DMS53 treated with DMSO at 0.1 percent for 48 hours (cell line): ENCODE measurements around the gene TBC1D2.
A peak's percentile ranks its signal among the peaks of the same experiment; 100 is the strongest.
"Not testable (repeated sequence)": the region's sequence is repeated elsewhere in the genome, so short reads cannot be mapped to it uniquely, and the experiment has no call there.

Experiments used
- DNase-seq: peaks from one replicate; lab custom pipeline; 2025; ENCODE audit not compliant: unreplicated experiment; lab: John Stamatoyannopoulos, UW

Gene TBC1D2, protein sequence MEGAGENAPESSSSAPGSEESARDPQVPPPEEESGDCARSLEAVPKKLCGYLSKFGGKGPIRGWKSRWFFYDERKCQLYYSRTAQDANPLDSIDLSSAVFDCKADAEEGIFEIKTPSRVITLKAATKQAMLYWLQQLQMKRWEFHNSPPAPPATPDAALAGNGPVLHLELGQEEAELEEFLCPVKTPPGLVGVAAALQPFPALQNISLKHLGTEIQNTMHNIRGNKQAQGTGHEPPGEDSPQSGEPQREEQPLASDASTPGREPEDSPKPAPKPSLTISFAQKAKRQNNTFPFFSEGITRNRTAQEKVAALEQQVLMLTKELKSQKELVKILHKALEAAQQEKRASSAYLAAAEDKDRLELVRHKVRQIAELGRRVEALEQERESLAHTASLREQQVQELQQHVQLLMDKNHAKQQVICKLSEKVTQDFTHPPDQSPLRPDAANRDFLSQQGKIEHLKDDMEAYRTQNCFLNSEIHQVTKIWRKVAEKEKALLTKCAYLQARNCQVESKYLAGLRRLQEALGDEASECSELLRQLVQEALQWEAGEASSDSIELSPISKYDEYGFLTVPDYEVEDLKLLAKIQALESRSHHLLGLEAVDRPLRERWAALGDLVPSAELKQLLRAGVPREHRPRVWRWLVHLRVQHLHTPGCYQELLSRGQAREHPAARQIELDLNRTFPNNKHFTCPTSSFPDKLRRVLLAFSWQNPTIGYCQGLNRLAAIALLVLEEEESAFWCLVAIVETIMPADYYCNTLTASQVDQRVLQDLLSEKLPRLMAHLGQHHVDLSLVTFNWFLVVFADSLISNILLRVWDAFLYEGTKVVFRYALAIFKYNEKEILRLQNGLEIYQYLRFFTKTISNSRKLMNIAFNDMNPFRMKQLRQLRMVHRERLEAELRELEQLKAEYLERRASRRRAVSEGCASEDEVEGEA

DNA sequence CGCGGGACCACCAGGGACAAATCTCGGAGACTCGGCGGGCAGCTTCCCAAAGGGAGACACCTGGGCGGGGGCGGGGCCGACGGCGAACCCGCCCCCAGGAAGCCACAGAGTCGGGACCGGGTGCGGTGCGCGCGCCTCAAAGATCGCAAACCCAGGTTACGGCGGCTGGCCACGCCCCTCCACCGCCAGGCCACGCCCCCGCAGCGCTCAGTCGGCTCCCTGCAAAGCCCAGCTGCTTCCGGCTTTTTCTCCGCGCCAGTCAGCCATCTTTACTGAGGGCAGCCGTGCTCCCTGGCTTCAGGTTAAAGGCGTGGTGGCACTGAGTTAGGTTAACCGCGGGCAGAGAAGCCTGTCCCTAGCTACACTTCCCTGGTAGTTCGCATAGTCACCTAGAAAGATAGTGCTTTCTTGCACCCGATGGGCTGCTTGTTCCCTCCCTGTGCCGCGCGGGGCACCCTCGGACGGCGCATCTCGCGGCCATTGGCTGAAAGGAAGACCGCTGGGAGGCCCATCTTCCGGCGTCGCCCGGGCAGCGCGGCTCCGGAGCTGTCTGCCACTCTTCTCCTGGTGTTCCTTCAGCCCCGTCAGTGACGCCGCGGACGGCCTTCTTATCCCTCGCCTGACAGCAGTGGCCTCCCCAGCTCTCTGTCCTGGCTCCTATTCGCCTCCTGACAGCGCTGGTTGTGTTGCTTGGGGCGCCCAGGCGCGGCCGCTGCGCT is at the start of gene TBC1D2:
TSS of gene TBC1D2 (minus strand) at position 72 of the 719 bp plus-strand sequence. CDS start 108 bp downstream, outside the sequence.
- DNase-seq: peak; percentile 88

DNA sequence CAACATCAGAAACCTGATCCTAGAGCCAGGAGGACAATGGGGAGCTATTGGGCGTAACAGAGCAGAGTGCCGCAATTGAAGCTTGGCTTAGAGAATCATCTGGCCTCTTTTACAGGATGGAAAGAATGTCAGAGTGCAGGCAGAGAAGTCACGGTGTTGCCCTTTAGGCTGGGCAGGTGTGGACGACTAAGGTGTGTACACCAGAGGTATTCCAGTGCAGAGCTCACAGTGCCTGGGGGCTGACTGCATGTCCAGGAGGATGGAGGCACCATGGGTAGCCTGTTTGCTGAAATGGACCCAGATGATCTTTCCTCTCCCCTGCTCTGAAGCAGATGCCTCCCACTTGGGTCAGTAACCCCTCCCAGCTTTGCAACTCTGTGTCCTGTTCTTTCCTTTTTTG is 48.9 kb upstream of the TBC1D2 start:
- DNase-seq: no peak

DNA sequence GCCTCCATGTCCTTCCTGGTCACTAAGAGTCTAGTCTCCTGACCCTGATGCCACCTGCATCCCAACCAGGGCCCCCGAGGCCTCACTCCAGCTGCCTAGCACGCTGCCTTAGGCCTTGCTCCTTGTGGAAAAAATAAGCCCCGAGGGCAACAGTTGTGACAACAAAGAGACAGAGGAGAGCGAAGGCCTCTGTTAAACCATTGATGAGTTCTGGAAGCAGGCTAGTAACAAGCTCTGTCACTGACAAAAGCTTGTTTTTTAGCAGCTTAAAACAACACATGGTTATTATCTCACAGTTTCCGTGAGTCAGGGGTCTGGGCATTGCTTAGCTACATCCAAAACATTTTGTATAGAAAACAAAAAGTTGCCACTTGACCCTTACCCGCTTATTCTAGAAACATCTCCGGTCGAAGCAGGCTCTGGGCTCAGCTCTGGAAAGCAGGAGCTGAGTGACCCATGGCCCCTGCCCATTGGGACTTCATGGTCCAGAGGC is 48.2 kb upstream of the TBC1D2 start:
- no peak for DNase-seq

DNA sequence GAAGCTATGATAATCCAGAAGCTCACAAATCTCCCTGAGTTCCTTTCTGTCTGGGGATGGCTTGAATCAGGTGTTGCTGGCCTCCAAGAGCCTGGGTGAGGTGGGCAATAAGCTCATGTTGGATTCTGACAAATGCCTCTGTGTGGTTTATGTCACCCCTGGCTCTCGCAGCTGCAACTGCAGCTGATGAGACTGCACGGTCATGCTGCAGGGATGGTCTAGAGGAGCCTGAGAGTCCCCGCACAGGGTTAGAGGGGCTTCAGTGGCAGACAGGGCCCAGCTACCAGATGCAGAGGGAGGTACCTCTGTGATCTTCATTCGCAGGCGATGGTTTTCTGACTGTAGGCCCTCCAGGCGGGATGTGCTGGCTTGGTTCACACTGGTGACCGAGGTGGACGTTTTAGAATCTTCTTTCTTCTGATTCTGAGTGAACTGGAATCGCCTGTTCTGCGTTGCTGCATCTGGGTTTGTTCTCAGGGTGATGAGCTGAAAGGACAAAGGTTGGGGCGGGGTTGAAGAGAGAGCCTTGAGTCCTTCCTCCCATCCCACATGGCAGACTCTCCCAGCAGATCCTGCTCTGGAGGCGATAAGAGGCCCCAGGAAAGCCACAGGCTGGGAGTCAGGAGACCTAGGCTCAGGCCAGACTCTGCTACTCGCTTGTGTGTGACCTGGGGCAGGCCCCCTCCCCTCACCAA is 47.6 kb upstream of the TBC1D2 start:
- no peak for DNase-seq

DNA sequence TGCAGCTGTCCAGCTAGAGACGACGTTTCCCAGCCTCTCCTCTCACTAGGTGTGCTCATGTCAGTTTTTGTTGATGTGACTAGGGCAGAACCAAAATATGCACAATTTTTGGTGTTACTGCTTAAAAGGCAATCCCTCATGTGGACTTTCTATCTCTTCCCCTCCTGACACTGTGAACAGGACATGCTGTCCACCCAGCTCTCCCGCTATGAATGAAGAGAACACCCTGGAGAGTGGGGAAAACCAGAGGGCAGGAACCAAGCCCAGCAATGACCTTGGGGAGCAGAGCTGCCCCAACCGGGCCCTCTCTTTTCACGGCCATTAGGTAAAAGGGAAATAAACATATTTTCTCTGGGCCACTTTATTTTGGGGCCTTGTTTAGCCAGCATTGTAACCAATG is 46.7 kb upstream of the TBC1D2 start:
- DNase-seq: no peak

DNA sequence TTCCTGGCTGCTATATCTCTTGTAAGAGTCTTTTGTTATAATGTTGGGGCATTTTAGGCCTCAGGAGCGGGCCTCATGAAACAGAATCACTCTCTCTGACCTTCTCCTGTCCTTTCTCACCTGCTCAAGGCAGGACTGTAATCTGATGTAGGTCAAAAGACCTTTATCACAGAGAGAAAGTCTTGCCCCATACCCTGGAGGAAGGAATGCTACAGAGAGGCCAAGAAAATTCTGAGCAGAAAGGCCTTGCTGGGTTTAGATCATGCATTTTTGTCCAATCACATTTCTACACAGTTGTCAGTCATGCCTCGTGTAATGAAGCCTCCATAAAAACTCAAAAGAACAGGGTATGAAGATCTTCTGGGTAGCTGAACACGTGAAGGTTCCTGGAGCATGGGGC is 45.2 kb upstream of the TBC1D2 start:
- no peak for DNase-seq

DNA sequence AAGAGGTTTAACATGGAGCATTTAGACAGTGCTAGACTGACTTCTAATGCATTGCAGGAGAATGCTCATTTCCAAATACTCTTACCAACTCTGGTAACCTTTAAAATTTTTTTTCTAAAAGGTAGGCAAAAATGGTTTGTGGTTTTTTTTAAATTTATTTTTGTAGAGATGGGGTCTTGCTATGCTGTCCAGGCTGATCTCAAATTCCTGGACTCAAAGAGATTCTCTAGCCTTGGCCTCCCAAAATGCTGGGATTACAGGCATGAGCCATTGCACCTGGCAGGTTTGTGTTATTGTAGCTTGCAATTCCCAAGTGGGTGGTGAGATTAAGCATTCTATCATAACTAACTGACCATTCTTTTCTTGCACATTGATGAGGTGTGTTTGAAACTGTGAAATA is 43.0 kb upstream of the TBC1D2 start:
- no peak for DNase-seq

DNA sequence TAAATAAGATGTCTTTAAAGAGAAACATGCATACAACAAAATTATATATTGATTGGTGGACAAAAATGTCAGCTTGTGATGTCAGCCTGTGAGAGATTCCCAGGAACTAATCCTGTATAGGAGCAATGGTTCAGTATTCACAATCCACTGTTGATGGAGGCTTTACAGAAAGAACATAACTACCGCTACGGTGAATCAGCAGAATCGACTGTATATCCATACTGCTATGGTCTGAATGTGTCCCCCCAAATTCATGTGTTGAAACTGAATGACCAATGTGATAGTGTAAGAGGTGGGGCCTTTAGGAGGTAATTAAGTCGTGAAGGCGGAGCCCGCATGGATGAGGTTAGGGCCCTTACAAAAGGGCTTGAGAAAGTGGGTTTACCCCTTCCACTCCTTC is 40.4 kb upstream of the TBC1D2 start:
- no peak for DNase-seq

DNA sequence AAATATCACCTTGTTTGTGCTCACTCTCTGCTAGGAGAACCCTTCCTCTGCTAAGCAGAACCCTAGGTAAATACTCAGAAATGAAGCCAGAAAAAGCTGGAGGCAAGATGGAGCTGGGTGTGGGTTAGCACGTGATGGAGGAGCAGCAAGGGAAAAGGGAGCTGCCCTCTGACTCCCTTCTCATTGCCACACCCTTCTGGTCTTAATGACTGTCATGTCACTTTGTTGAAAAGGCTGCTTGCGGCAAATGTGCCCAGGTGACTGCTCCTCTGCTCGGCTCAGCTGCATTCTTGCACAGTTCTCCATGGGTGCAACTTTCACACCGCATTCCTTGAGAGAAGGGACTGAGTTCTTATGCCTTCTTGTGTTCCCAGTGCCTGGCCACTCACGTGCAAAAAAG is 36.4 kb upstream of the TBC1D2 start:
- DNase-seq: no peak

DNA sequence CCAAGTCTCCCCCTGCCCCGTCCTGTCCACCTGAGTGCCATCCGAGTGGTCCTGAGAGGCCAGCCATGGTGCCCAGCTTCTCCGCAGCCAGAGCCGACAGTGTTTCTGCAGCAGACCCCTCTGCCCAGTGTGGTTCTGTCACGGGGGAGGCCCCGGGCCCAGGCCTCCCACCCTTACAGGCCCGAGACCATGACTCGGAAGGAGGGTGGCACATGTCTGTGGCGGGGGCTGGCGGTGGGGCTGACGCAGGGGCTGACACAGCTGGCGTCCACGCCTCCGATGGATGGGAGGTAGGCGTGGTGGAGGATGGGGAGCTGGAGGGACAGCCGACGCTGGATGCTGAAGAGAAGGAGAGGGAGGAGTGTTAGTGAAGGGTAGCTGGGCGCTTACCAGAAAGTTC is 35.0 kb upstream of the TBC1D2 start:
- no peak for DNase-seq

DNA sequence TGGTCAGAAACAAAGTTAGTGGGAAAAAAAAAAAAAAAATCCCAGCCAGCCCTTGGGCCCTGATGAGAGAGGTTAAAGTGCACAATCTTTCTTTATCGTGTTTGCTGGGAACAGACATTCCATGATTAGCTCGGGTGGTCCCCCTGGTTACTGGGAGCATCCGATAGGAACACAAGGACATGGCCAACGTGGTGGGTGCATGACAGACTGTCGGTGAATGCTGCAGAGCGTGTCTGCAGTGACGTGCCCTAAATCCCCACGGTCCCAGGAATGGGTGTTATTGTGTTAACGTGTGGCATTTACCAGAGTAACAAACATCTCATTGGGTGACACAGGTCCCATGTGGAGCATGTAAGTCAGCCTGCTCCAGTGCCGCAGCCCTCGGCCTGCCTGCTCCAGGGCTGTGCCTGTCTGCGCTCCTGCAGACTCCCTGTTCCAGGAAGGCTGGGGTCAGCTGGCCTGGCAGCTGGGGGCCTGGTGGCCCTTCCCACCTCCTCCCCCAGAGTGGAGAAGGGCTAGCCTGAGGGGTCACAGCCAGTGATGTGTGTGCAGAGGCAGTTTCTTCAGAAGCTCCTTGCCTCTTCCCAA is 34.3 kb upstream of the TBC1D2 start:
- no peak for DNase-seq

DNA sequence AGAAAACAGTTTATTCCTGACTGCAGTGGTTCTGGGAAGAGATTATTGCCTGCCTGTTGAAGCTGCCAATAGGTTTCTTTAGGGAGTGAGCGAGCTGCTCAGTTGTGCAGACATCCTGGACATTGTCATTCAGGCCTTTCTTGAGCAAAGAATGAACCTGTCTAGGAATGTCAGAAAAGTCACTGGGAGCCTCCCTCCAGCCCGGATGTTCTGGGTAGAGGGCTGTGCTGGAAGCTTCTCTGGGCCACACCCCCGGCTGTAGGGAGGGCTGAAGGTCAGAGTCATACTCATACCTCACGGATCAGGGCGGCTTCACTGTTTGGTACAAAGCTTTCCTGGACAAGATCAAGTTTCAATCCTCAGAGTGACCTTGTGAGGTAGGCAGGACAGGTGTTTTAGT is 33.4 kb upstream of the TBC1D2 start:
- no peak for DNase-seq

DNA sequence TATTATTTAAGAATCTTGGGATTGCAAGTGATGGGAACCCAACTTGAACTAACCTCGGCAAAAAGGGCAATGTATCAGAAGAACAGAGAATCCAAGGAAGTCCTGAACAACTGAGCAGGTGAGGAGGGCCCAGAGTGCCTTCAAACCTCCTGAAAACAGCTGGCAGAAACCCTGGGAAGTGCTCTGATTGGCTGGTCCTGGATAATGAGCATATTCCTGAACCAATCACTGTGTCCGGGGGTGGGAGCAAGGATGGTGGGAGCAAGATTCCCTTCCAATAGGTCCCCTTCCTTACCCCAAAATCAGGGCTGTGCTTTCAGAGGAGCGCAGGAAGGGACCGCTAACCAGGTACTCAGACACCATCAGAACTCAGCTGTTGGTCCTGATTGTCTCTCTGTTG is 31.9 kb upstream of the TBC1D2 start:
- no peak for DNase-seq

DNA sequence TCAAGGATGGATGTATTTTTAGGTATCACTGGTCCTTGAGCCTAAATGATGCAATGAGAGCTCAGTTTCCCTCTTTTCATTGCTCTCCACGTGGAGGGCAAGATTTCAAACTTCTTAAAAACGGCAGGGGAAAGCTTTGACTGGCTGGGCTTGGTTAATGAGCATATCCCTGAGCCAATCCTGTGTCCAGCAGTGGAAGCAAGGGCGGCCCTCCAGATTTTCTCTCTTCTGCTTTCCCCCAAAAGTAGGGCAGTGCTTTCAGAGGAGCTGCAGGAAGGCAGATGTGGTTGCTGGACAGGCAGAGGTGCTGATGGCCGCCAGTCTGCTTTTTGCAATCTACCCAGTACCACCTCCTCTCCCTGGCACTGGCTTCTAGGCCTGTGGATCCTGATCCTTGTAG is 30.0 kb upstream of the TBC1D2 start:
- DNase-seq: no peak

DNA sequence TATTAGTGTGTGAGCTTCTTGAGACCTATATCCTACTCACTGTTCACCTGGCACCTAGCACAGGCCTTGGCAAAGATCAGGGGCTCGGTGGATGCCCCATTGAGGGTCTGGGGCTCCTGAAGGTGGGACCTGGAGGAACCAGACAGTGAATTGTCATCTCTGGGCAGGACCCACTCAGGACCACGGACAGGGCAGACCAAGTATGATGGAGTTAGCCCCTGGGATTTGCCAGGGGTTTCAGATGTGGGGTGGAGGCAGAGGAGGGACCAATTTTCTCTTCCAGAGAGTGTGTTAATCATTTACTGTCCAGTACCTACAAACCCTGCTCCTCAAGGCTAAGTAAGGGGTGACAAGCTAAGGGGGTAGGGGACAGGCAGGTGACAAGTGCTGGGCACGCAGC is 29.3 kb upstream of the TBC1D2 start:
- DNase-seq: no peak

DNA sequence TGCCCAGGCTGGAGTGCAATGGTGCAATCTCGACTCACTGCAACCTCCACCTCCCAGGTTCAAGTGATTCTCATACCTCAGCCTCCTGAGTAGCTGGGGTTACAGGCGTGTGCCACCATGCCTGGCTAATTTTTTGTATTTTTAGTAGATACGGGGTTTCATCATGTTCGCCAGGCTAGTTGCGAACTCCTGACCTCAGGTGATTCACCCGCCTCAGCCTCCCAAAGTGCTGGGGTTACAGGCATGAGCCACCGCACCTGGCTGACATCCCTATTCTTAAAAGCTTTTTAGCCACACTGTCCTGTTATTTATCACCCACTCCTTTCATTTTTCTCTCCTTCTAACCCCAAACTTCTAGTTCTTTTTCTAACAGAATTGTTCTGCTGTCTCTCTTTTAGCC is 27.7 kb upstream of the TBC1D2 start:
- not testable (repeated sequence) for DNase-seq

DNA sequence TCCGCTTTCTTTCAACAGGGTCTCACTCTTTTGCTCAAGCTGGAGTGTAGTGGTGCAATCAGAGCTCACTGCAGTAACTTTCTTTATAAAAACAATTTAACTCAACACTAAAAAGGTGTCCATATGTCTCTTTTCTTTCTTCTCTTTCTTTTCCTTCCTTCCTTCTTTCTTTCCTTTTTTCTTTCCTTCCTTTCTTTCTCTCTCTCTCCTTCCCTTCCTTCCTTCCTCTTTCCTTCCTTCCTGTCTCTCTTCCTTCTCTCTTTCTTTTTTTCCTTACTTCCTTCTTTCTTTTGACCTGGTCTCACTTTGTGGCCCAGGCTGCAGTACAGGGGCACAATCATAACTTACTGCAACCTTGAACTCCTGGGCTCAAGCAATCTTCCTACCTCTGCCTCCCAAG is 25.8 kb upstream of the TBC1D2 start:
- no peak for DNase-seq

DNA sequence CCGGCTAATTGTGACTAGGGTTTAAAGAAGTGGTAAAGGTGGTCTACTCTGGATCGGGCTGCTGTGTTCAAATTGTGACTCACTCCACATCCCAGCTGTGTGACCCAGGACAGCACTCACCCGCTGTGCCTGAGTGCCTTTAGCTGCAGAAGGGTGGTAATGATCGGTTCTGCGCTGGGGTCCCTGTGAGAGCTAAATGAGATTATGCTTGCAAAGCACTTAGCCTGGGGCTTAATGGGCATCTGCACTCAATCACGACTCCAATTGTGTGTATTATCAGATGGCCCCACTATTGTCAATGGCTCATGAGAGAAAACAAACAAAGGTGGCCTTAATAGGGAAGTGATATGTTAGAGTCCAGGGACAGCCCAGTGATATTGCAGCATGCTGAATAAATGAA is 25.1 kb upstream of the TBC1D2 start:
- DNase-seq: no peak

DNA sequence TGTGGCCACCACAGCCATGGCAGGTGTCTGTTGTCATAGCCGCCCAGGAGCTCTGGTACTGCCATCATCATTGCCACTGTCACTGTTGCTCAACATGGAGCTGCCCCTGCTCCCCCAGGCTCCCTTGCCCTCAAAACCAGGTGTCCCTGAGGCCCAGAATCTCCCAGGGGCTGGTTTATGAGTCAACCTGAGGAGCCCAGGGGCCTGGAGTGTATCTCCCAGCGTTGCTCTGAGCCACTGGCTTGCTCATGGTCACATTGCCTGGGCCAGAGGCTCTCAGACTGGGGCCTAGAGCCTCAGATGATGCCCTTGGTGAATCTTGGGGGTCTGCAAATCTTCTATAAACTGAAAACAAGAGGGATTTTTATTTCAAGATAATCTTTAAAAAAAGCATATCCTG is 24.7 kb upstream of the TBC1D2 start:
- no peak for DNase-seq

DNA sequence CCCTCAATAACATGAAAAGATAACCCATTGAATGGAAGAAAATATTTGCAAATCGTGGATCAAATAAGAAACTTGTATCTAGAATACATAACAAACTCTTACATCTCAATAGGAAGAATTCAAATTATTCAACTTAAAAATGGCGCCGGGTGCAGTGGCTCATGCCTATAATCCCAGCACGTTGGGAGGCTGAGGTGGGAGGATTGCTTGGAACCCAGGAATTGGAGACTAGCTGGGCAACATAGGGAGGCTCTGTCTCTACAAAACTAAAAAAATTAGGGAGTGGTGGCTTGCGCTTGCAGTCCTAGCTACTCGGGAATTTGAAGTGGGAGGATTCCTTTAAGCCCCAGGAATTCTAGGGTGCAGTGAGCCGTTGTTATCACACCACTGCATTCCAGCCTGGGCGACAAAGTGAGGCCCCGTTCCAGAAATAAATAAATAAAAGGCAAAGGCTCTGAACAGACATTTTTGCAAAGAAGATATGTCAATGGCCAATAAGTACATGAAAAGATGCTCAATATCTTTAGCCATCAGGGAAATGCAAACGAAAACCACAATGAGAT is 21.5 kb upstream of the TBC1D2 start:
- no peak for DNase-seq
